DOHH2 (cell line): ENCODE results near the gene ABCD1.

ENCODE experiments used
- H3F3A ChIP-seq: fragments of 200-600 bp; sonication (generic), shearing (Covaris generic); 2 replicates; pipeline ENCODE4 v1.6.0; 2016; ENCODE audit warnings: antibody characterized with exemption, mild to moderate bottlenecking; ENCODE audit not compliant: control insufficient read depth, insufficient read depth
- H3K27ac ChIP-seq: fragments of 200-600 bp; sonication (generic); 2 replicates; pipeline ENCODE4 v1.5.1; 2014; ENCODE audit warnings: low read depth, mild to moderate bottlenecking, low read length, moderate library complexity
- H3K27me3 ChIP-seq: fragments of 200-600 bp; sonication (generic); 2 replicates; pipeline ENCODE4 v1.6.1; 2014; ENCODE audit warnings: mild to moderate bottlenecking, low read length, mixed read lengths; ENCODE audit not compliant: control insufficient read depth
- H3K36me3 ChIP-seq: fragments of 200-600 bp; sonication (generic); 2 replicates; pipeline ENCODE4 v1.6.1; 2014; ENCODE audit warnings: mild to moderate bottlenecking, low read length, moderate library complexity, mixed read lengths; ENCODE audit not compliant: control insufficient read depth
- H3K4me1 ChIP-seq: fragments of 200-600 bp; sonication (generic); 2 replicates; pipeline ENCODE4 v1.6.1; 2014; ENCODE audit warnings: mild to moderate bottlenecking, low read length, mixed read lengths; ENCODE audit not compliant: control insufficient read depth
- H3K4me2 ChIP-seq: fragments of 200-600 bp; sonication (generic); 2 replicates; pipeline ENCODE4 v1.6.0; 2014; ENCODE audit warnings: mild to moderate bottlenecking, low read length, moderate library complexity
- H3K4me3 ChIP-seq: fragments of 200-600 bp; sonication (generic); 2 replicates; pipeline ENCODE4 v1.5.1; 2014; ENCODE audit warnings: mild to moderate bottlenecking, low read length, mixed read lengths
- H3K79me2 ChIP-seq: fragments of 200-600 bp; sonication (generic); 2 replicates; pipeline ENCODE4 v1.6.1; 2014; ENCODE audit warnings: mild to moderate bottlenecking, low read length, mixed read lengths; ENCODE audit not compliant: control insufficient read depth
- H3K9me2 ChIP-seq: fragments of 200-600 bp; sonication (generic); replicated peaks from 2 replicates; pipeline ENCODE4 v1.6.1; 2014; ENCODE audit warnings: mild to moderate bottlenecking, low read length, mixed read lengths; ENCODE audit not compliant: control insufficient read depth
- H3K9me3 ChIP-seq: fragments of 200-600 bp; sonication (generic); 2 replicates; pipeline ENCODE4 v1.6.1; 2014; ENCODE audit warnings: antibody characterized with exemption, low read length, mixed read lengths; ENCODE audit not compliant: control insufficient read depth, insufficient read depth
- H4K20me1 ChIP-seq: fragments of 200-600 bp; sonication (generic); 2 replicates; pipeline ENCODE4 v1.6.0; 2014; ENCODE audit warnings: low read depth, mild to moderate bottlenecking, antibody characterized with exemption, low read length, moderate library complexity; ENCODE audit not compliant: control insufficient read depth, insufficient read depth
- EZH2phosphoT487 ChIP-seq: fragments of 200-600 bp; sonication (generic); IDR thresholded peaks from 2 replicates; pipeline ENCODE4 v1.6.1; 2017; ENCODE audit warnings: borderline replicate concordance, mild to moderate bottlenecking, antibody characterized with exemption, low read length, moderate library complexity, mixed read lengths
- TF ChIP-seq, protein P1 (sequence below): fragments of 200-600 bp; sonication (generic); IDR thresholded peaks from one replicate; pipeline ENCODE4 v1.5.1; 2014; ENCODE audit warnings: antibody characterized with exemption, mild to moderate bottlenecking, low read depth, low read length; ENCODE audit not compliant: poor library complexity, severe bottlenecking

ABCD1 gene

DNA sequence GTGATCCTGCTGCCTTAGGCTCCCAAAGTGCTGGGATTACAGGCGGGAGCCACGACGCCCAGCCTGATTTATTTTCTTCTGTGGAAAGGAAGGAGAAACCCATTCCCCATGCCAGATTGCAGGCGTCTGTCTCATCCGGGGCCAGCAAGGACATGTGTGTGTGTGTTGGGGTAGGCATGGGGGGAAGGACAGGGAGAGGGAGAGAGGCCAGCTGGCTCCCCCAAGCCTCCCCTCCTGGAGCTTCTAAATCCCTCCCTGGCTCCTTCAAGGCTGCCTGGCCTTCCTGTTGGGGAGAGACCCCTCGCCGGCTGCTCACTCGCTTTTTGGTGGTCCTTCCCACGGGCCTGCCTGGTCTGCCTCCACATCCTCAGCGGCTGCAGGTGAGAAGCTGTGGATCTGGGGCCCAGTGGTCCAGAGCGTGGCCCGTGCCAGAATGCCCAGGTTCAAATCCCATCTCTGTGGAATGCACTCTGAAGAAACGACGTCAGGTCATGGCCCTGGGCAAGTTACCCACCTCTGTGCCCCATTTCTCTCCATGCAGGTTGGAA is 38.0 kb downstream of the ABCD1 start:
- peaks cover 3% of the 10 kb centered on the region; the same call in 1 of the 2 replicates for H3K4me1 ChIP-seq
- H3K36me3 ChIP-seq = no peaks in the 10 kb centered on the region
- H3K9me2 ChIP-seq = no peaks in the 10 kb centered on the region
- H4K20me1 ChIP-seq = no peaks in the 10 kb centered on the region
- H3K27ac ChIP-seq = no peak overlapping the region
- no peaks in the 10 kb centered on the region for H3F3A ChIP-seq
- H3K4me2 ChIP-seq = no peak overlapping the region
- H3K79me2 ChIP-seq = no peaks in the 10 kb centered on the region
- no peaks in the 10 kb centered on the region for H3K27me3 ChIP-seq
- TF ChIP-seq, protein P1, sequence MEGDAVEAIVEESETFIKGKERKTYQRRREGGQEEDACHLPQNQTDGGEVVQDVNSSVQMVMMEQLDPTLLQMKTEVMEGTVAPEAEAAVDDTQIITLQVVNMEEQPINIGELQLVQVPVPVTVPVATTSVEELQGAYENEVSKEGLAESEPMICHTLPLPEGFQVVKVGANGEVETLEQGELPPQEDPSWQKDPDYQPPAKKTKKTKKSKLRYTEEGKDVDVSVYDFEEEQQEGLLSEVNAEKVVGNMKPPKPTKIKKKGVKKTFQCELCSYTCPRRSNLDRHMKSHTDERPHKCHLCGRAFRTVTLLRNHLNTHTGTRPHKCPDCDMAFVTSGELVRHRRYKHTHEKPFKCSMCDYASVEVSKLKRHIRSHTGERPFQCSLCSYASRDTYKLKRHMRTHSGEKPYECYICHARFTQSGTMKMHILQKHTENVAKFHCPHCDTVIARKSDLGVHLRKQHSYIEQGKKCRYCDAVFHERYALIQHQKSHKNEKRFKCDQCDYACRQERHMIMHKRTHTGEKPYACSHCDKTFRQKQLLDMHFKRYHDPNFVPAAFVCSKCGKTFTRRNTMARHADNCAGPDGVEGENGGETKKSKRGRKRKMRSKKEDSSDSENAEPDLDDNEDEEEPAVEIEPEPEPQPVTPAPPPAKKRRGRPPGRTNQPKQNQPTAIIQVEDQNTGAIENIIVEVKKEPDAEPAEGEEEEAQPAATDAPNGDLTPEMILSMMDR = no peak
- TF ChIP-seq EZH2phosphoT487 = no peak
- H3K4me3 ChIP-seq = no peak overlapping the region
- H3K9me3 ChIP-seq = no peaks in the 10 kb centered on the region

DNA sequence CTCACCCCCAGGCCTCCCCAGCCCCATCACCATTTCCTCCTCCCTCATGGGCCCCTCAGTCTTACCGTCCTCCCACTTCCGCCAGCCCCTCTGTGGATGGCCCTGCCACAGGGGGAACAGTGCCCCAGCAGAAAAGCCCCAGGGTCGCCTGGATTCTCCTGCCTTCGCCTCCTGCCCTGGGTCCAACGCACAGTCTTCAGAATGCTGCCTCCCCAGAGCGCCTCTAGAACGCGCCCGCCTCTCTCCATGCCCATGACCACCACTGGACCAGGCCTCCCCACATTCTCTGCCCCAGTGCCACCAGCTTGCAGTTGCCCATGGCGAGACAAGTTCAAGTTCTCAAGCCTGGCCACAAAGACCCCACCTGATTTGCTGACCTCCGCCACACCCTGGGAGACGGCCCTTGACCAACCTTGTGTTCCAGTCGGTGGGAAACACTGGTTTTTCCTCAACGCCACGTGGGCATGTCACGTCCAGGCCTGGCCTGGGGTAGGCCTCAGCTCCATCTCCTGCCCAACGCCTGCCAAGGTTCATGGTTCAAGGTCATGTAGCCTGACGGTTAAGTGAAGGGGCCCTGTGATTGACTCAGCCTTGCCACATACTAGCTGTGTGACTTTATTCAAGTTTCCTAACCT is 38.8 kb downstream of the ABCD1 start:
- no peaks in the 10 kb centered on the region for H3F3A ChIP-seq
- H3K27me3 ChIP-seq = no peaks in the 10 kb centered on the region
- no peaks in the 10 kb centered on the region for H3K79me2 ChIP-seq
- peaks cover 3% of the 10 kb centered on the region; the same call in 1 of the 2 replicates for H3K4me1 ChIP-seq
- no peaks in the 10 kb centered on the region for H3K9me2 ChIP-seq
- H3K4me2 ChIP-seq = no peak overlapping the region
- H3K4me3 ChIP-seq = no peak overlapping the region
- H3K9me3 ChIP-seq = no peaks in the 10 kb centered on the region
- no peak overlapping the region for H3K27ac ChIP-seq
- TF ChIP-seq EZH2phosphoT487 = no peak
- TF ChIP-seq, protein P1 = no peak
- H3K36me3 ChIP-seq = no peaks in the 10 kb centered on the region
- no peaks in the 10 kb centered on the region for H4K20me1 ChIP-seq

DNA sequence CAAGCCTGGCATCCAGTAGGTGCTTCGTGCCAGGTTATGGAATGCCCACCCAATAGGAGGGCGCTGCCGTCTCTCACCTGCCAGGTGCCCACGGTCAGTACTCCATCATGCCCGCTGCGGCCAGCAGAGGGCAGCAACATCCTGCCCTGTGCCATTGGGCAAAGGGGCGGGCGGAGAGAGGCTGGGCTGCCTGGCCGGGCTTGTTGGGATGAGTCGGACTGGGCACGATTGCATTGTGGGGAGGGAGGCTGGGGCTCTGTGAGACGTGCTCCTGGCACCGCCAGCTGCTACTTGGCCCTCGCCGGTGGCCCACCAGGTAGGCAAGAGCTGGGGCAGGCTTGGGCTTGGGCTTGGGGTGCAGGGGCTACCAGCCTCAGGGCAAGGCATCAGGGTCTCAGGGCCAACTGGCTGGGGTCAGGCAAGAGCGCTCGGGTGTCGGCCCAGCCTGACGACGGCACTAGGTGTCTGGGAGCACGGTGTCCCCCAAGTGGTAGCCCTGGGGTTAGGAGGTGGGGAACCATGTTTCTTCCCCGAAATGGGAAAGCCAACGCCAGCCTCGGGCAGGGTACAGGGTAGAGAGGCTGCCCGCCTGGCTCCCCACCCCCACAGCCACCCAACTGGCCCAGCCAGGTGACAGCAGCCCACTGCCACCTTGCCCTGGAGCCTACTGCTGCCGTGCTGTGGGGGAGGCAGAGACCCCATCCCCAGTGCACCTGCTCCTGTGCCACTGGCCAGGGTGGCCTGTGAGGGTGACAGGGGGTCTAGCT is 39.5 kb downstream of the ABCD1 start, which contains the start of gene PLXNB3:
Gene PLXNB3 (plus strand): TSS at position 261 of the 767 bp plus-strand sequence. CDS start 1,287 bp downstream, outside the sequence.
- H4K20me1 ChIP-seq = no peaks in the 10 kb centered on the region
- H3K27ac ChIP-seq = no peak within 1 kb of the TSS
- H3K4me2 ChIP-seq = no peak within 1 kb of the TSS
- H3F3A ChIP-seq = no peaks in the 10 kb centered on the region
- no peaks in the 10 kb centered on the region for H3K36me3 ChIP-seq
- H3K9me2 ChIP-seq = no peaks in the 10 kb centered on the region
- peaks cover 3% of the 10 kb centered on the region; the same call in 1 of the 2 replicates for H3K4me1 ChIP-seq
- no peak within 1 kb of the TSS for H3K4me3 ChIP-seq
- no peaks in the 10 kb centered on the region for H3K27me3 ChIP-seq
- no peaks in the 10 kb centered on the region for H3K9me3 ChIP-seq
- H3K79me2 ChIP-seq = no peaks in the 10 kb centered on the region
- no peak for TF ChIP-seq EZH2phosphoT487
- TF ChIP-seq, protein P1 = peak; percentile 83
